SK-N-SH treated with all-trans-retinoic acid at 6 μM for 48 hours (cell line): ENCODE results near the gene GAK.

Experiments
- ATAC-seq: fragments of 200-7000 bp; cut with Tn5 transposase; 3 replicates; pipeline ENCODE4 v1.9.1; 2020; ENCODE audit warnings: mild to moderate bottlenecking, moderate library complexity
- ARNTL ChIP-seq: fragments of 450-650 bp; formaldehyde crosslinking; IDR thresholded peaks from 2 replicates; pipeline ENCODE4 v1.5.0; 2020; ENCODE audit warnings: low read depth, mild to moderate bottlenecking, moderate library complexity, borderline replicate concordance
- BACH2 ChIP-seq: fragments of 250-450 bp; sonication (Bioruptor Pico); IDR thresholded peaks from 2 replicates; pipeline ENCODE4 v1.9.0; 2021; ENCODE audit warnings: mild to moderate bottlenecking, borderline replicate concordance
- CREB5 ChIP-seq: fragments of 250-450 bp; sonication (Bioruptor Pico); IDR thresholded peaks from 2 replicates; pipeline ENCODE4 v1.5.1; 2020; ENCODE audit warnings: low read depth, mild to moderate bottlenecking, moderate library complexity
- CSDC2 ChIP-seq: fragments of 250-450 bp; sonication (Bioruptor Pico); IDR thresholded peaks from 2 replicates; pipeline ENCODE4 v1.5.0; 2020; ENCODE audit warnings: mild to moderate bottlenecking, moderate library complexity
- CSRNP3 ChIP-seq: fragments of 250-450 bp; sonication (Bioruptor Pico); IDR thresholded peaks from 2 replicates; pipeline ENCODE4 v1.5.1; 2021; ENCODE audit warnings: mild to moderate bottlenecking, moderate library complexity
- ESRRG ChIP-seq: fragments of 250-450 bp; sonication (Bioruptor Pico); IDR thresholded peaks from 2 replicates; pipeline ENCODE4 v1.6.1; 2021; ENCODE audit warnings: mild to moderate bottlenecking
- GLIS3 ChIP-seq: fragments of 250-450 bp; sonication (Bioruptor Pico); IDR thresholded peaks from 2 replicates; pipeline ENCODE4 v1.5.0; 2020; ENCODE audit warnings: mild to moderate bottlenecking, moderate library complexity
- ISL1 ChIP-seq: fragments of 250-450 bp; sonication (Bioruptor Pico); IDR thresholded peaks from 2 replicates; pipeline ENCODE4 v2.1.2; 2022; ENCODE audit warnings: mild to moderate bottlenecking, moderate library complexity
- OSR1 ChIP-seq: fragments of 250-450 bp; sonication (Bioruptor Pico); IDR thresholded peaks from 2 replicates; pipeline ENCODE4 v1.8.0; 2022; ENCODE audit warnings: moderate library complexity, mild to moderate bottlenecking, inconsistent platforms
- PATZ1 ChIP-seq: fragments of 250-450 bp; sonication (Bioruptor Pico); IDR thresholded peaks from 2 replicates; pipeline ENCODE4 v1.8.0; 2020; ENCODE audit warnings: mild to moderate bottlenecking, moderate library complexity, borderline replicate concordance
- POU6F1 ChIP-seq: fragments of 250-450 bp; sonication (Bioruptor Pico); IDR thresholded peaks from 2 replicates; pipeline ENCODE4 v1.8.0; 2021; ENCODE audit warnings: low read depth, mild to moderate bottlenecking, moderate library complexity, borderline replicate concordance
- PPARA ChIP-seq: fragments of 250-450 bp; sonication (Bioruptor Pico); IDR thresholded peaks from 2 replicates; pipeline ENCODE4 v1.5.0; 2020; ENCODE audit warnings: mild to moderate bottlenecking, borderline replicate concordance
- RARB ChIP-seq: fragments of 250-450 bp; sonication (Bioruptor Pico); IDR thresholded peaks from 2 replicates; pipeline ENCODE4 v1.8.0; 2021; ENCODE audit warnings: mild to moderate bottlenecking, moderate library complexity
- TCF4 ChIP-seq: fragments of 250-450 bp; sonication (Bioruptor Pico); IDR thresholded peaks from 2 replicates; pipeline ENCODE4 v1.8.0; 2021; ENCODE audit warnings: mild to moderate bottlenecking, moderate library complexity, borderline replicate concordance
- TOX ChIP-seq: fragments of 250-450 bp; sonication (Bioruptor Pico); IDR thresholded peaks from 2 replicates; pipeline ENCODE4 v1.8.0; 2021; ENCODE audit warnings: mild to moderate bottlenecking, moderate library complexity, borderline replicate concordance
- TSHZ2 ChIP-seq: fragments of 250-450 bp; sonication (Bioruptor Pico); IDR thresholded peaks from 2 replicates; pipeline ENCODE4 v1.5.0; 2020; ENCODE audit warnings: mild to moderate bottlenecking, moderate library complexity
- ZC3H10 ChIP-seq: fragments of 250-450 bp; sonication (Bioruptor Pico); IDR thresholded peaks from 2 replicates; pipeline ENCODE4 v1.5.1; 2021; ENCODE audit warnings: mild to moderate bottlenecking, moderate library complexity
- ZFP3 ChIP-seq: fragments of 250-450 bp; sonication (Bioruptor Pico); IDR thresholded peaks from 2 replicates; pipeline ENCODE4 v1.5.0; 2020; ENCODE audit warnings: mild to moderate bottlenecking, moderate library complexity
- ZFP30 ChIP-seq: fragments of 450-650 bp; formaldehyde crosslinking; IDR thresholded peaks from 2 replicates; pipeline ENCODE4 v1.5.0; 2022; ENCODE audit warnings: mild to moderate bottlenecking, moderate library complexity
- ZNF565 ChIP-seq: fragments of 450-650 bp; formaldehyde crosslinking; conservative IDR thresholded peaks from 2 replicates; pipeline ENCODE4 v1.5.0; 2020; ENCODE audit warnings: low read depth, mild to moderate bottlenecking, moderate library complexity

The GAK gene

GRCh38 chr4:831483-831805 lies 100.7 kb downstream of the GAK start:
- no peak for TF ChIP-seq ZFP30 (CRISPR knock-in tag)
- TF ChIP-seq TCF4 (CRISPR knock-in tag): no peak
- no peak for TF ChIP-seq OSR1 (CRISPR knock-in tag)
- no peak for TF ChIP-seq ZFP3 (CRISPR knock-in tag)
- TF ChIP-seq ISL1 (CRISPR knock-in tag): no peak
- no peak for TF ChIP-seq ZNF565 (CRISPR knock-in tag)
- no peak for TF ChIP-seq CSRNP3 (CRISPR knock-in tag)
- no peak for TF ChIP-seq CREB5 (CRISPR knock-in tag)
- ATAC-seq: no peak

- TF ChIP-seq ISL1 (CRISPR knock-in tag) (no peak), TSHZ2 (CRISPR knock-in tag) (no peak), GLIS3 (no peak), PPARA (no peak), TOX (CRISPR knock-in tag) (no peak), CSDC2 (no peak), ARNTL (CRISPR knock-in tag) (no peak), POU6F1 (CRISPR knock-in tag) (no peak), ESRRG (no peak), BACH2 (CRISPR knock-in tag) (no peak), ZC3H10 (no peak), ZFP30 (CRISPR knock-in tag) (no peak), CREB5 (CRISPR knock-in tag) (no peak), PATZ1 (CRISPR knock-in tag) (no peak), RARB (CRISPR knock-in tag) (no peak), OSR1 (CRISPR knock-in tag) (no peak)
- no peak for ATAC-seq
These were observed 101.3 kb downstream of the GAK start for GRCh38 chr4:830601-831482.
